HG03066 (cell line): ENCODE measurements around the gene MMP2.

Source experiments
- ATAC-seq: cut with Tn5 transposase; IDR thresholded peaks from one replicate; pipeline ENCODE4 v1.9.1; 2021; ENCODE audit warnings: low read depth; ENCODE audit not compliant: unreplicated experiment

MMP2 gene

GRCh38 chr16:55468352-55468990 lies 10.5 kb upstream of the MMP2 start:
- ATAC-seq = no peak

GRCh38 chr16:55469821-55470532 lies 9.0 kb upstream of the MMP2 start:
- no peak for ATAC-seq

- ATAC-seq = no peak
Observed at GRCh38 chr16:55470533-55471371, 8.2 kb upstream of the MMP2 start.

GRCh38 chr16:55471448-55472097 lies 7.4 kb upstream of the MMP2 start:
- ATAC-seq = peak; percentile 64

GRCh38 chr16:55473587-55473986 lies 5.4 kb upstream of the MMP2 start:
- ATAC-seq = no peak

GRCh38 chr16:55474821-55475220 lies 4.2 kb upstream of the MMP2 start:
- no peak for ATAC-seq

- ATAC-seq = no peak
Observed at GRCh38 chr16:55475919-55476318, 3.1 kb upstream of the MMP2 start.

- ATAC-seq = no peak
Observed at GRCh38 chr16:55476625-55477533, 2.1 kb upstream of the MMP2 start.

GRCh38 chr16:55477736-55478135 lies 1.3 kb upstream of the MMP2 start:
- ATAC-seq = no peak

GRCh38 chr16:55479430-55480140 lies 587 bp downstream of the MMP2 start:
- ATAC-seq = no peak

GRCh38 chr16:55480228-55480655 lies 1.2 kb downstream of the MMP2 start:
- no peak for ATAC-seq

- no peak for ATAC-seq
Observed at GRCh38 chr16:55481023-55481422, 2.0 kb downstream of the MMP2 start.

- ATAC-seq = no peak
Observed at GRCh38 chr16:55482056-55482455, 3.1 kb downstream of the MMP2 start.

GRCh38 chr16:55487048-55487803 lies 8.2 kb downstream of the MMP2 start:
- ATAC-seq = no peak

GRCh38 chr16:55488306-55488705 lies 9.3 kb downstream of the MMP2 start:
- no peak for ATAC-seq

- no peak for ATAC-seq
Observed at GRCh38 chr16:55489119-55489955, 10.3 kb downstream of the MMP2 start.

GRCh38 chr16:55489956-55490265 lies 10.9 kb downstream of the MMP2 start:
- no peak for ATAC-seq

- no peak for ATAC-seq
Observed at GRCh38 chr16:55490301-55490700, 11.3 kb downstream of the MMP2 start.
